Gastrocnemius medialis (tissue), 4 donors: ENCODE results near the gene MCCD1. TPM values are rescaled to one million over a fixed set of nuclear protein-coding genes. Genes with fewer than 3 reads are reported as not detected.

ENCODE experiments used
- ATAC-seq, 2 donors: fragments of 150-250 bp; one replicate each; pipeline ENCODE4 v1.9.1; 2016
- DNase-seq, 2 donors: peaks; one replicate each; pipeline ENCODE4 v3.0.0-alpha.2; 2019
- H3K27ac ChIP-seq, 4 donors: fragments of 200-600 bp; sonication (generic); 1 replicate in 1 of 4; 2 replicates in 3 of 4; pipeline ENCODE4 v1.5.1; 2016 to 2018; ENCODE audit warnings: mild to moderate bottlenecking in 2 of 4, moderate library complexity in 1 of 4
- H3K27me3 ChIP-seq, 3 donors: fragments of 200-600 bp; sonication (generic) in 2 of 3; 1 replicate in 1 of 3; 2 replicates in 2 of 3; pipeline versions ENCODE4 v1.5.1 to v1.6.0; 2016 to 2019; ENCODE audit warnings: mild to moderate bottlenecking in 1 of 3, moderate library complexity in 1 of 3
- H3K36me3 ChIP-seq, 2 donors: fragments of 200-600 bp; sonication (generic) in 1 of 2; one replicate each; pipeline ENCODE4 v1.5.1; 2017 to 2018
- H3K4me1 ChIP-seq, 2 donors: fragments of 200-600 bp; sonication (generic) in 1 of 2; one replicate each; pipeline ENCODE4 v1.5.1; 2016 to 2017; ENCODE audit warnings: mild to moderate bottlenecking in 2 of 2
- H3K4me3 ChIP-seq, 4 donors: fragments of 200-600 bp; sonication (generic) in 3 of 4; 1 replicate in 1 of 4; 2 replicates in 3 of 4; pipeline ENCODE4 v1.5.1; 2016 to 2019; ENCODE audit warnings: mild to moderate bottlenecking in 2 of 4
- H3K9me3 ChIP-seq, 3 donors: fragments of 200-600 bp; sonication (generic) in 2 of 3; 1 replicate in 1 of 3; 2 replicates in 2 of 3; pipeline ENCODE4 v1.5.1; 2016 to 2019
- CTCF ChIP-seq, 5 experiments: fragments of 450-650 bp in 3 of 5; fragments of 200-600 bp in 2 of 5; sonication (generic) in 2 of 5; IDR thresholded peaks in 4 of 5; conservative IDR thresholded peaks in 1 of 5; 1 replicate in 4 of 5; 2 replicates in 1 of 5; pipeline ENCODE4 v1.5.1; 2016 to 2019; ENCODE audit warnings: antibody characterized with exemption in 5 of 5, mild to moderate bottlenecking in 3 of 5, moderate library complexity in 3 of 5
- POLR2A ChIP-seq, 2 donors: fragments of 450-650 bp; IDR thresholded peaks; one replicate each; pipeline ENCODE4 v1.6.1; 2017; ENCODE audit warnings: antibody characterized with exemption in 2 of 2, mild to moderate bottlenecking in 2 of 2, moderate library complexity in 2 of 2
- in situ Hi-C, 4 donors: fragments of 200-750 bp; cut with MboI; loops; one replicate each; pipeline versions ENCODE4 v1.15.0 to v1.8.0; 2017; ENCODE audit warnings: low sequenced_read_pairs in 4 of 4
- intact Hi-C: fragments of 100-400 bp; cut with DNase I; formaldehyde crosslinking; loops from one replicate; pipeline ENCODE4 v1.15.1; 2023; ENCODE audit warnings: low total_unique reads
- total RNA-seq, 4 donors: library from RNA; depleted of rRNA; stranded (reverse); fragments of >200 nt; gene quantifications; one replicate each; pipeline versions ENCODE4 v1.1.0 to v1.2.3, GENCODE V29; 2016

MCCD1 gene
- total RNA-seq, 4 donors from 2014 or later = not detected

GRCh38 chr6:31534521-31535040, 5.8 kb downstream of the MCCD1 start:
- ATAC-seq = no peak
- in situ Hi-C loops = loop anchor here in 2 of 4 donors (5.0 to 25.0 kb wide), 2 partner anchors 42 to 653 kb away; partner anchors contain the start of genes AGER (in 1 of the 2), AGPAT1 (in 1 of the 2), GPSM3 (in 1 of the 2) and PBX2 (in 1 of the 2)
- H3K27ac ChIP-seq = no peak overlapping the region
- peaks cover 11 to 13% of the 10 kb centered on the region in 2 donors for H3K4me1 ChIP-seq
- H3K4me3 ChIP-seq = no peak overlapping the region
- intact Hi-C loops = no loop called here
- peaks cover 4 to 100% of the 10 kb centered on the region in 2 donors for H3K36me3 ChIP-seq
- DNase-seq = no peak
- no peaks in the 10 kb centered on the region for H3K9me3 ChIP-seq
- no peak for TF ChIP-seq CTCF (IDR thresholded peaks at IDR 0.05 in 4 of 5, conservative IDR thresholded peaks at IDR 0.05 in 1 of 5)
- TF ChIP-seq POLR2A (IDR thresholded peaks at IDR 0.05) = no peak
- H3K27me3 ChIP-seq = no peaks in the 10 kb centered on the region

GRCh38 chr6:31535538-31536324, 7.0 kb downstream of the MCCD1 start:
- peaks cover 4 to 96% of the 10 kb centered on the region in 2 donors for H3K36me3 ChIP-seq
- no peak overlapping the region for H3K4me3 ChIP-seq
- no peaks in the 10 kb centered on the region for H3K27me3 ChIP-seq
- intact Hi-C loops (no loop called here), in situ Hi-C loops (loop anchor here in 2 of 4 donors (5.0 to 25.0 kb wide), 2 partner anchors 43 to 652 kb away; partner anchors contain the start of genes AGER (in 1 of the 2), AGPAT1 (in 1 of the 2), GPSM3 (in 1 of the 2) and PBX2 (in 1 of the 2))
- no peaks in the 10 kb centered on the region for H3K9me3 ChIP-seq
- no peak for ATAC-seq
- H3K27ac ChIP-seq = no peak overlapping the region
- peaks cover 22 to 24% of the 10 kb centered on the region in 2 donors for H3K4me1 ChIP-seq
- no peak for DNase-seq
- TF ChIP-seq POLR2A (IDR thresholded peaks at IDR 0.05) (no peak), CTCF (IDR thresholded peaks at IDR 0.05 in 4 of 5, conservative IDR thresholded peaks at IDR 0.05 in 1 of 5) (no peak)

DNA sequence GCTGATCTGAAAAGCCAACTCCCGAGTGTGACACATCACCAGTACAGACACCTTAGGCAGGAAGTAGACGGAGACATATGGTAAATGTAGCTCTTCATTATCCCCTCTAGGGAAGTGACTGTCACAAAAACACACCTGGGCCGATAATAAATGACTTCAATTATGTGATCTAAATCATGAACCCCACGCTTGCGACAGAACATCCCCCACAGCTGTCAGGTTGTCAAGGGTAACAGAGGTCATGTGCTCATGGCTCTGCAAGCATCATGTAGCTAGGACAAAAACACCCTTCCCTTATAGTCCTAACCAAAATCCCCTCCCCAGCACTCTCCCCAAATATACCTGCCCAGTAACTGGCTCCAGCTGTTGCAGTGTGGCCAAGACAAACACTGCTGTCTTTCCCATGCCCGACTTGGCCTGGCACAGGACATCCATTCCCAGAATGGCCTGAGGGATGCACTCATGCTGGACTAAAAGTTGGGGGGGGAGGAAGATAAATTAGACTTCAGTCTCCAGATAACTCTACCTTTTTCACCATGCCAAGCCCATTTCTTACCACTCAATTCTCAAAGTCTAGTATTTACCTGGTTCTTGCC, 10.1 kb downstream of the MCCD1 start:
- ATAC-seq = no peak
- peaks cover 31 to 38% of the 10 kb centered on the region in 2 donors for H3K4me1 ChIP-seq
- no peaks in the 10 kb centered on the region for H3K27me3 ChIP-seq
- H3K36me3 ChIP-seq = peaks cover 4 to 64% of the 10 kb centered on the region in 2 donors
- peak overlapping the region in 3 of 4 donors; percentile 12 to 96 (median 96) for H3K27ac ChIP-seq
- TF ChIP-seq POLR2A (IDR thresholded peaks at IDR 0.05) (no peak), CTCF (IDR thresholded peaks at IDR 0.05 in 4 of 5, conservative IDR thresholded peaks at IDR 0.05 in 1 of 5) (no peak)
- H3K9me3 ChIP-seq = no peaks in the 10 kb centered on the region
- H3K4me3 ChIP-seq = no peak overlapping the region
- intact Hi-C loops (no loop called here), in situ Hi-C loops (loop anchor here in 2 of 4 donors (5.0 to 25.0 kb wide), 2 partner anchors 47 to 648 kb away; partner anchors contain the start of genes AGER (in 1 of the 2), AGPAT1 (in 1 of the 2), GPSM3 (in 1 of the 2) and PBX2 (in 1 of the 2))
- DNase-seq = no peak

DNA sequence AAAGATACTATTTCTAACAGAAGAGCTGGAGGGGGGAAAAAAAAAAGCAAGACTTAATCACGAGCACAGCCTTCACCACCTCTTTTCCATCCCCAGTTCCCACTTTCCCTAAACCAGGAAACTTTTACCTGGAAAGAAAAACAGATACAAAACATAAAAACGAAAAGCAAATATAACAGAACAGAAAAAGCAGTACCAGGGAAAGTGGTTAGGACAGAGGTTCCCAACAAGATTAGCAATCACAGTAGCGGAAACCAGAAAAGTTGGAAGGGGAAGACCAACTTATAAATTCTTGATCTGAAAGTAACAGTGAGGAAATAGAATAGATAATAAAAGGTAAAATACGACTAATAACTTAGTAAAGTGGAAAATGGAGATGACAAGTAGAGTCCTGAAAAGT, 11.9 kb downstream of the MCCD1 start:
- peaks cover 31 to 38% of the 10 kb centered on the region in 2 donors for H3K4me1 ChIP-seq
- no peak for DNase-seq
- no peak for TF ChIP-seq CTCF (IDR thresholded peaks at IDR 0.05 in 4 of 5, conservative IDR thresholded peaks at IDR 0.05 in 1 of 5)
- TF ChIP-seq POLR2A (IDR thresholded peaks at IDR 0.05) = no peak
- H3K9me3 ChIP-seq = no peaks in the 10 kb centered on the region
- in situ Hi-C loops (loop anchor here (5.0 to 25.0 kb wide), 5 partner anchors 54 to 647 kb away; partner anchors contain the start of genes AGER (in 1 of the 4), AGPAT1 (in 1 of the 4), GPSM3 (in 1 of the 4) and NCR3 (in 1 of the 4)), intact Hi-C loops (loop anchor here (1.0 to 10.0 kb wide), 6 partner anchors 43 to 1476 kb away; partner anchors contain the start of genes BAG6, EHMT2, MICB and MRPS18B)
- H3K27ac ChIP-seq = peak overlapping the region; percentile 96 to 98 (median 96)
- H3K36me3 ChIP-seq = peaks cover 4 to 47% of the 10 kb centered on the region in 2 donors
- ATAC-seq = no peak
- H3K27me3 ChIP-seq = no peaks in the 10 kb centered on the region
- H3K4me3 ChIP-seq = peak overlapping the region; percentile 81 to 91 (median 85)
